HG02571 (cell line): ENCODE data around the gene STOML1.
"Not testable (repeated sequence)": the region's sequence is repeated elsewhere in the genome, so short reads cannot be mapped to it uniquely, and the experiment has no call there.

Experiments
- ATAC-seq: cut with Tn5 transposase; IDR thresholded peaks from one replicate; pipeline ENCODE4 v1.9.1; 2021; ENCODE audit warnings: mild to moderate bottlenecking, moderate library complexity; ENCODE audit not compliant: unreplicated experiment

The STOML1 gene

DNA sequence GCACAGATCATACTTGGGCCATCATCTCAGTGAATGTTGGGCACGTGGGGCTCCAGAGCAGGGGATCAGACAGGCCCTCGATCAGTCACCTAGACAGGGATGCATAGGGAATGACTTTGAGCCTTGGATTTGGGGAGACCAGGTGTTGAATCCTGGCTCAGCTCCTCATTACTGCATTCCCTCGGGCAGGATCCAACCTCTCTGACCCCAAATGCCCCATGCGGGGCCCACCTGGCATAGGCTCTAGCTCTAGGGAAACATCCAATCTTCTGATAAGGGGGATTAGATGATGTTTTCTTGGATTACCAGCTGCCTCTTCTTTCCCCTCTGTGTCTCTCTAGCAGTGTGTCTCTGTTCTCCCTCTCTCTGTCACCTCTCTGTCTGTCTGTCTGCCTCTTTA is 43.1 kb downstream of the STOML1 start:
- ATAC-seq = no peak

DNA sequence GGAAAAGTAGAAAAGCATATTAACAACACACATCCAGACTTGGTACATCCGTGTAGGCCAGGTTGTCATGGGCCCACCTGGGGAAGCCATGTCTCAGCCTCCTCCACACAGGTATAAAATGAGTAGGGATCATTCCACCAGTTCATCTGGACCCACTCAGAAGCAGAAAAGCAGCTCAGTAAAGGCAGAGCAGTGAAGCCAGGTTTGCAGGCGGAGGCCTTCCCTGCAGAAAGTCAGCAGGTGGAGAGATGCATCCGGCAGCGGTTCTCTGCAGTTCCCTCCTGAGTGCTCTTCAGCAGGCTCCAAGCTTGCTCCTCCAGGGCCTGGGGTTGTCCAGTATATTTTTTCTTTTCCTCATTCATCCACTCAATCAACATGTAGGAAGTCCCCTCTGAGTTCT is 43.7 kb downstream of the STOML1 start:
- ATAC-seq = no peak

DNA sequence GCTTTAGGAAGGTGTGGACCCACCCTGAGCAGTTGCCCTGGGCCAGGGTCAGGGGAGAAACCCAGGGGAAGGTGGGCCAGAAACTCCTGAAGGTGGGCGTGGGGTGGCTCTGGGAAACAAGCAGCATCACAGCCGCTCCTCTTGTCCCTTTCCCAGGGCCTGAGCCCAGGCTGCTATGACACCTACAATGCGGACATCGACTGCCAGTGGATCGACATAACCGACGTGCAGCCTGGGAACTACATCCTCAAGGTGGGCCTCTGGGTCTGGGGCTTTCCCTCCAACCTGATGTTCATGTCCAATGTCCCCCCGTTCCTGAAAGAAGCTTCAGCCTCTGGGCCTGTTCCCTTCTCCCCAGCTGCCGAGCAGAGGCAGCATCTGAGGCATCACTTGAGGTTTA is 44.4 kb downstream of the STOML1 start:
- ATAC-seq = no peak

DNA sequence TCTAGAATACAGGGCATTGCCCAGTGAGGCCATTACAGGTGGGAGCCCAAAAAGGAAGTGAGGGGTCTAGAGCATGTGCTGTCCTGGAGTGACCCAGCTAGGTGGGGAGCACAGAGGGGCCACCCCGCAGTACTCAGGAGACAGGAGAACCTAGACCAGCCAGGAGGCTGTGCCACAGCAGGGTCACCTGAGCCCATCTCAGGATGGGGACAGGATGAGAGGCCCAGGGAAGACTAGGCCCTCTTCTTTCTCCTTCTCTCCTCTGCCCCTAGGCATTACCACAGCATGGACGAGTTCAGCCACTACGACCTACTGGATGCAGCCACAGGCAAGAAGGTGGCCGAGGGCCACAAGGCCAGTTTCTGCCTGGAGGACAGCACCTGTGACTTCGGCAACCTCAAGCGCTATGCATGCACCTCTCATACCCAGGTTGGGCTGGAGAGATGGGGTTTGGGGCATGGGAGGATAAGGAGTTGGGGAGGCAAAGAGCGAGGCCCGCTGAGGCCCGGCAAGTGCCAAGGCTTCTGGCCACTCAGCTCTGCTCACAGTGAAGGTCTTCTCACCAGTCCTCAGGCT is 45.2 kb downstream of the STOML1 start:
- no peak for ATAC-seq

DNA sequence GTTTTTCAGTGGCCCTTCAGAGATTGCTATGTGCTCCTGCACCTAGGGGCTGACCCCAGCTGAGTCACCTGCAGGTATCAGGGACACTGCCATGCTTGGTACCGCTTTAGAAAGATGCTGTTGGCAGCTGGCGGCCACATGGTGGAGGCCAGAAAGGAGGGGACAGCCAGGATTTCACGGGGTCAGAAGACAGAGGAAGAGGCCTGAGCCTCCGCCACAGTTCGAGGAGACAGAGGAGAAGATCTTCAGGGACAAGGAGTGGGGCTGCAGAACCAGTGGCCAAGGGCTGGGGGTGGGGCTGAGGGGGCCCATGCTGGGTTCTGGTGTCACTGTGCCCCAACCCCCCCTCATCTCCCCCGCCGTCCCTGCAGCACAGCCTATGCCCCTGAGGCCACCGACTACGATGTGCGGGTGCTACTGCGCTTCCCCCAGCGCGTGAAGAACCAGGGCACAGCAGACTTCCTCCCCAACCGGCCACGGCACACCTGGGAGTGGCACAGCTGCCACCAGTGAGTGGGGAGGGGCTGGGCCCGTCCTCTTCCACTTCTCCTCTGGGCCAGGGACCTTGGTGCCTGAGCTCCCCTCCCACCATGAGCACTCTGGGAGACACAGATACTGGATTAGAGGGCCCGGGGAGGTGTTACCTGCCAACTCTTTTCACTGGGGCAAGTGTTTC is 45.9 kb downstream of the STOML1 start:
- no peak for ATAC-seq

DNA sequence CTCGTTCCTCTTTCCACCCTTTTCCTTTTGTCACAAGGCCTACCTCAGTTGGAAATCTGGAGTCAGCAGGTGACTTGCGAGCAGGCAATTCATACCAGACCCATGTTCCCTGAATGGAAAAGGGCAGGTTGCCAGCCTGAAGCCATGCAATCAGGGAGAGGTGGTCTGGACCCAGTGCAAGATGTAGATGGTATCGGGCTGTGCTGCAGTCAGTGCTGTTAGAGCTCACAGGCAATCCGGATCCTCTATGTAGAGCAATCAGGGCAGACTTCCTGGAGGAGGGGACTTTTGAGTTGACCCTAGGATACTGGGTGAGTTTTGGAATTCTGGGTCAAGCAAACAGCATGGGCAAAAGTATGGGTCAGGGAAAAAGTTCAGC is 47.0 kb downstream of the STOML1 start:
- no peak for ATAC-seq

DNA sequence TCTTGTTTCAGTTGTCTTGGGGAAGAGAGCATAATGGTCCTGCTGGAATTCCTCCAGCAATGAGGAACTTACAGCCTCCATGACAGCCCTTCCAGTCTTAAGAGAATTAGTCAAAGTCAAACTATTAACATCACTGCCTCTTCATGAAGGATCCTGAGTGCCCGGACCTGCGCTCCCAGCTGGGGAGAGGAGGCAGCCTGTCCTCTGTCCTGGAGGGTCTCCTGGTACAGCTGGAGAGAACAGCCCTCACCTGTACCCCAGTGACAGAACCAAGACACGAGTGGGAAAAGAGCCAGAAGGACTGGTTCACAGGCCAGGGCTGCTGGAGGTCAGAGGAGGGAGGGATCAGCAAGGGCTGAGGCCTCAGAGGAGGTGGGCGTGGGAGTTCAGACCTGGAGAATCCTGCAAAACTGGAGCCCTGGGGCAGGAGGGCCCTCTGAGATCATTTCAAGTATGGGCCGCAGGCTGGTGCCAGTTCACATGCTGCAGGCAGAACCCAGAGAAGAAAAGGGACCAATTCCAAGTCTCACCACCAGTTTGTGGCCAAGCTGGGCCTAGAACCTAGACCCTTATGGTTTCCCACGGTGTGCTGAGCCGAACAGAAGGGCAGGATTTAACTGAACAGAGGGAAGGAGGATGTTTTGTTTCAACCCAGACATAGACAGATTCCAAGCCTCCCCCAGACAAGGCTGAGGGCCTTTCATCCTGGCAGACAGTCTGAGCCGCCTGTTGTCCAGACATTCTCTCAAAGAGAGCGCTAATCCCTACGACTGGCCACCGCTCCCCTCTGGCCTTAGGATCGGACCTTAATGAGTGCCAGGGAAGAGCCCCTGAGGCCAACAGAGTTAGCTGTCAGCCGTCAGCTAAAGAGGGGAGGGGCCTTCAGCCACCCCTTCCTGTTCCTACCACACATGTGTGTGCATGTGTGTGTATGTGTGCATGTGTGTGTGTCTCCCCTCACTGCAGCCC is 47.6 kb downstream of the STOML1 start:
- ATAC-seq = no peak

DNA sequence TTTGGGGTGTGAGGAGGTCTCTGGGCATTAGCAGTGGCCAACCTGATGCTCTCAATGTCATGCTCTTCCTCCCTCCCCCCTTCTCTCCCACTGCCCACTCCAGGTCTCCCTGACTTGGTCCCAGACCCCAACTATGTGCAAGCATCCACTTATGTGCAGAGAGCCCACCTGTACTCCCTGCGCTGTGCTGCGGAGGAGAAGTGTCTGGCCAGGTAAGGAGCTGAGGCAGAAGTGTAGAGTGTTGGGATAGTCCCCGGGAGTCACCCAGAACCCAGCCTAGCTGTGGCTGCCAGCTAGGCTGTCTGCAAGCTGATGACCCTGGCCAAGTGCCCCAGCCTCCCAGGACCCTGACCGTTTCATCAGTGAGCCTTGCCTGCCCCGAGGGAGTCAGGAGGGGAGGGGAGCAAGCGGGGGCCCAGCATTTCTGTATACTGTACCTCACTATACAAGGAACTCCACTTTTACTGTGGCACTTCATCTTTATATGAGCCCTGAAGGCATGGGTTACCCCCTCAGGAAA is 49.3 kb downstream of the STOML1 start:
- no peak for ATAC-seq

DNA sequence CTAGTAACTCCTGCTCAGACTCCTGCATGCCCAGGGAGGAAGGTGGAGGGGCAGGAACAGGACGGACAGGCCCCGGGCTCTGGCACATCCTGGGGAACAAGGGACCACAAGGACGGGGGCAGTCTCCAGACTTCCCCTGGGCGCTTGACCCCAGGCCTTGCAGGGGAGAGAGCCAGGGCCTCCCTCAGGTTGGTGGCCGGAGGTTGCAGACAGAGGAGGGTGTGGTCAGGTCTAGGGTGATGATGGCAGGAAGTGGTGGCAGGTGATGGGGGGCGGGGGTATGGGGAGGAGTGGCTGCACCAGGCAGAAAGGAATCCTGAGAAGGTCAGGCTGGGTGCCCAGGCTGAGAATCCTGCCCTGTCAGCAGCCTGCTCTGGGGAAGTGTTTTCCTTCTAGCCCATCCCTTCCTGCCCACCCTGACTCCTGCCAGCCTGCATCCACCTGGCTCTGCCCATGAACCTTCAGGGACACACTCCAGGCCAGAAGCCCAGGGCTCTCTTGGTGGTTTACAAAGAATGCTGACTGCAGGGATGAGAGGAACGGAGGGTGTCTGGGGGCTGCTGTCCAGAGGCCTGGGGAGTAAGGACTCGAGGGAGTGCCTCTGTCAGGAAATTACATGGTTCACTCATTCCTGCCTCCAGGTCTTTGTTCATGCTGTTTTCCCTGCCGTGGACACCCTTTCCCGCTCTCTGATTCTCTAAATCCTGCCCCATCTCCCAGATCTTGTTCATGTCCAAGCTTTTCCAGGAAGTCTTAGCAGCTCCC is 50.0 kb downstream of the STOML1 start:
- ATAC-seq = no peak

DNA sequence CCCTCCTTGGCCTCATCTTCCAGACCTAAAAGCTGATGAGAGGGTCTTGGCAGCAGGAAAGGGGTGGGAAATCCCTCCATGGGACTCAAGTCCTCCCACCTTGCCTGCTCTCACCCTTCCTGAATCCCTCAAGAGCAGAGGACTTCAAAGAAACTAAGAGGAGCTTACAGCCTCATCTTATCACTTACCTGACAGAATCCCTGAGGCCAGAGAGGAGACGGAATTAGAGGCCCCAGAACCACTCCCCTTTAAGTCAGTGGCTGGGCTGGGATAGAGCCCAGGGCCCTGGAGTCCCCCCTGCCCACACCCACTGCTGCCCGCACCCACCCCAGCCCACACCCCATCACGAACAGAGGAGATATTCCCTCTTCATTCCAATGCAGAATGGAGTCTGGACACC is 50.6 kb downstream of the STOML1 start:
- ATAC-seq = no peak

DNA sequence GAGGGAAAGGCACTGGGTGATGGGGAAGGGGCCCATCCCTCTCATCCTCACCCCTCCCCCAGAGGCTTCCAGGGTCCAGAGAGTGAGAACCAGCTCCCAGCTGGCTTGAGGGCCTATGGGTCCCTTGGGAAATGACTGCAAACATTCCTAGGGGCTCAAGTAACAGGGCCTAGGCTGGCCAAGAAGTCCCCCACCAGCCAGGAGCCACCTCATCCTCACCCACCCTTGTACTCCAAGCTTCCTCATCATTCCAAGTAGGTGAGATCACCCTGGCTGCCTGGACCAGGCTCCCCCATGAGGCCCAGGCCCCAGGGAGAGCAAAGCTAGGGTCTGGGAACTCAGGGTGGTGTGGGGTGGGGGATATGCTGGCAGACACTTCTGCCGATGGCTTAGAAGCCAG is 51.1 kb downstream of the STOML1 start:
- no peak for ATAC-seq

DNA sequence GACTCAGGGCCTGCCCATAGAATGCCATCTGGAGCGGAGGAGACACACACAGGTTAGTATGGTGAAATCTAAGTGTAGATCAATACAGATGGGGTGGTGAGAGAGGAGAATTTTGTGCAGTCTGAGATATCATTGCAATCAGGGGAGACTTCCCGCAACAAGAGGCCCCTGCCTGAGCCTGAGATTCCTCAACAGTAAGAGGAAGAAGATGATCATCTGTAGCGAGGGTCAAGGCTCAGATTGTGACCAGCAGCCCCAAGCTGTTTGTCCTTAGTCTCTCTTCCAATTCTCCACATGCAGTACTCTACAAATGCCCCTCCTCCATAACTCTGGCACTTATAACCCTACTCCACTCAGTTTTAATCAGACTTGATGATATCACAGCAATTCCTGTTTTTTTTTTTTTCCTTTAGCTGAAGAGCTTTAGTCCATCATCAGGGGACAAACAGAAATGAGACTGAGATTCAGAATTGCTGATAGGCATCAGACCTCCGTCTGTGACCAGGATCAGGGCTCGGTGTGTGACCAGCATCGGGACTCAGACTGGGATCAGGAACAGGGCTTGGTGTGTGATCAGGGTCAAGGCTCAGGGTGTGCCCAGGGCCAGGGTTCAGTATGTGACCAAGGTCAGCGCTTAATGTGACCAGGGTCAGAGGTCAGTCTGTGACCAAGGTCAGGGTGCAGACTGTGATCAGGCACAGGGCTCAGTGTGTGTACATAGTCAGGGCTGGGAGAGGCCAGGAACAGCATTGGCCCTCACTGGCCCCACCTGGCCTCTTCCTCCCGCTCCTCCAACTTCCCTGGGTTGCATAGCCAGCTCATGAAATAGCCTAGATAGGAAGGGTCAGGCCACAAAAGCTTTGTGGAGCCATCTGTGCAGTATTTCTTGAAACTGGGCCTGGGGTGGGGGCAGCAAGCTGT is 51.8 kb downstream of the STOML1 start:
- no peak for ATAC-seq

DNA sequence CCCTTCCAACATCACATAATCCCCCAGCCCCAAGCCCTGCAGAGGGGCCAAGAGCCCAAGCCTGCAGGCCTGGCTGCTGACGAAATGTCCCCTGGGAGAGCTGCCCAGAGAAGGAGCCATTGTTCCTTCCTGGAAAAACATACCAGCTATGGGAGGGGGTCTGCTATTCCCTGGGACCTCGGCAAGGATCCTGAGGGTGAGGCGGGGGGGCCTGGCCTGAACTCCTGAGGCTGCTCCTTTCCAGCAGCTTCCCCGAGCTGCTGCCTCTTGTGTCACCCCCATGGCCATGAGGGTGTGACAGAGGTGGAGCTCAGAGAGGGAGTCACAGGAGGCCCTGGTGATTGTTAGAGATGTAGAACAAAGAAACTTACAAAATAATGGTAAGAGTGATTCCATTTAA is 53.0 kb downstream of the STOML1 start:
- ATAC-seq = no peak

DNA sequence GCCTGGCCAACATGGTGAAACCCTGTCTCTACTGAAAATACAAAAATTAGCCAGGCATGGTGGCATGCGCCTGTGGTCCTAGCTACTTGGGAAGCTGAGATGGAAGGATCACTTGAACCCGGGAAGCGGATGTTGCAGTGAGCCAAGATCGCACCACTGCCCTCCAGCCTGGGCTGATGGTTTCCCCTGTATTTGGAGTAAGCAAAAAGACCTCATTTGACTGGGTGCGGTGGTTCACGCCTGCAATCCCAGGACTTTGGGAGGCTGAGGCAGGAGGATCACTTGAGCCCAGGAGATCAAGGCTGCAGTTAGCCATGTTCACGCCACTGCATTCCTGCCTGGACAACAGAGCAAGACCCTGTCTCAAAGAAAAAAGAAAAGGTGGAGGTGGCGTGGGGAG is 53.6 kb downstream of the STOML1 start:
- not testable (repeated sequence) for ATAC-seq

DNA sequence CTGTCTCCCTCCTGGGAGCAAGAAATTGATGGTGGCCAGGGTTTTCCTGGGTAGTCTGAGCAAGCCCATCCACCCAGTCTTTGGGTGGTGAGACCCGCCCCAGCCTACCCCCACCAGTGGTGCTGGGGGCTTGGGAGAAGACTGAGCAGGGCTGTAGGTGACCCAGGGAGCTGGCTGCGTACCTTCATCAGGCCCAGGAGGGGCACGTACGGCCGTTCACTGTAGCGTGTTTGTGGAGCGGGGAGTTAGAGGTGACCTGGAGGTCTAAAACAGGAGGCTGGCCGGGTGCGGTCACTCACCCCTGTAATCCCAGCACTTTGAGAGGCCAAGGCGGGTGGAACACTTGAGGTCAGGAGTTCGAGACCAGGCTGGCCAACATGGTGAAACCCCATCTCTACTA is 54.4 kb downstream of the STOML1 start:
- no peak for ATAC-seq

DNA sequence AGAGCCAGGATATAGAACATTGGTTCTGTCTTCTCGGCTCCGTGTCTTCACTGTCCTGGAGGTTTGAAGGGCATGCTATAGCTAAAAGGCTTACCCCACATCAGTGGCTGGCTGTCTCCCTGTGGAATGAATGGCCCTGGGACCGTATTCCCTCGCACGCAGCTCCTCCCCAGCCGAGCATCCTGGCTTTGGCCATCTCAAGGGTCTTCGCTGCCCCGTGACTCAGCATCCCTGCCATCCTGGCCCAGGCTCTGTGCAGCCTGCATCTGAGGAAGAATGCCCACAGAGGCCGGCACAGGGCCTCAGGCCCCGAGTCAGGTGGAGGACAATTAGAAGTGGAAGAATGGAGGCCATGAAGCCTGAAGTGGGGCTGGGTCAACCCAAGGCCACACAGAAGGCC is 54.8 kb downstream of the STOML1 start:
- no peak for ATAC-seq

DNA sequence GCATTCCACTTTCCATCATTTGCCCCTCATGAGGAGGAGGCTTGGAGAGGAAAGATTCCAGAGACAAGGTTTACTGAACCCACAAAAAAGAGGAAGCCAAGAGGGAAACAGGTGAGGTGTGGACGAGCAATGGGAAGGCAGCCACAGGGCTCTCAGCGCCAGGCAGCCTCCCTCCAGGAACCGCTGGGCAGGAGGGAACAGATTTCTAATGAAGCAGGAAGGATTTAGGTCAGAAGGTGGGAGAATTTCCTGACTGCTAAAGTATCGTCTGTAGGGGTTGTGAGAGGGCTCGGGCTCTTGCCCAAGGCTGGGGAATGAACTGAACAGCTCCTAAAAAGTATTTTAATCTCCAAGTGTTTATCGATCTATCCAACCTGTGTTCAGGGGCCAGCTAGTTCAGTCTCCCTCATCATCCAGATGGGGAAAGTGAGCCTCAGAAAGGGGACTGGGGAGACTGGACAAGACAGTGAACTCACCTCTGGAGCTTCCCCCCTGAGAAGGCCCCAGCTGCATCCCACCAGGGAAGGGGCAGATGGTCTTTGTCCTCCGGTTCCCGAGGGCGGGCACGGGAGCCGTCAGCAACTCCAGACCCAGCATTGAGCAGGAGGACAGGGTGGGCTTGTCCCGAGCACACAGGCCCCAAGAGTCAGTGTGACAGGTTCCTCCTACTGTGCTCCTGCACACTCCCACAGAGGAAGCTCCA is 55.4 kb downstream of the STOML1 start:
- no peak for ATAC-seq

DNA sequence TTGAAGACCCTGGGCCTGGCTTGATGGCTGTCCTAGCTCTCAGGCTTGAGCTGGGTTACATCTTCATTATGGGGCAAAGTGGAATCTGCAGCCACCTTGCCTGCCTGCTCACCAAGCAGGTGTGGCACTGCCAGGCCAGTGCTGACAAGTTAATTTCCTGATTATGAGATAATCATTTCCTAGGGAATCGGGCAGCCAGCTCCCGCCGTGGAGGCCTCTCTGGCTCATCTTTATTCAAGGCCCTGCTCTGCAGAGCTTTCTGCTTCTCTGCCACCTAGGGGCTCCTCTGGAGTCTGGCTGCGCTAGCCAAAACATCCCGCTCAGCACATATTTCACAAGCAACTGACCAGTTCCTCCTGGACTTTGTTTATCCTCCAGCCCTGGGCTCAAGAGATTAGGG is 55.9 kb downstream of the STOML1 start:
- no peak for ATAC-seq

DNA sequence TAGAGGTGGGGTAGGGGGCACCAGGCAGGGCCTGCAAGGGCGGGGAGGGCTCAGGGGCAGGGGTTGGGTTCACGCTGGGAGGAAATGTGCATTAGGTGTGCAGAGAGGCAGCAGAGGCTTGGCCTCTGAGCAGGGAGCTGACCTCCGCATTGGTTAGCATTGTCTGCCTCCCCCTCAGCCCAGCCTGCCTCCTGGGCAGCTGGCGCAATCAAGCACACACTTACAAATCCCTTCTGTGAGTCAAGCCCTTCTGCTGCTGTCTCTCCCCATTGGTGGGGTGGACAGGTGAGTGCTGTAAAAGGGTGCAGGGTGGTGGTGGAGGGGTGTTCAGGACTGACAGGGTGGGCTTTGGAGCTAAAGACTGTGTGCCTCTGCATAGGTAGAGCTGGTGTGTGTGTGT is 56.5 kb downstream of the STOML1 start:
- ATAC-seq = no peak
